Stimulated activated CD4-positive, alpha-beta T cell treated with anti-CD3 and anti-CD28 coated beads, Interleukin-15, amount 100 ng/mL, for 24 hours (primary cell): ENCODE results near the gene UBE3B.

ENCODE experiments used
- DNase-seq: peaks from one replicate; pipeline ENCODE4 v3.0.0-alpha.2; 2020

The UBE3B gene

DNA sequence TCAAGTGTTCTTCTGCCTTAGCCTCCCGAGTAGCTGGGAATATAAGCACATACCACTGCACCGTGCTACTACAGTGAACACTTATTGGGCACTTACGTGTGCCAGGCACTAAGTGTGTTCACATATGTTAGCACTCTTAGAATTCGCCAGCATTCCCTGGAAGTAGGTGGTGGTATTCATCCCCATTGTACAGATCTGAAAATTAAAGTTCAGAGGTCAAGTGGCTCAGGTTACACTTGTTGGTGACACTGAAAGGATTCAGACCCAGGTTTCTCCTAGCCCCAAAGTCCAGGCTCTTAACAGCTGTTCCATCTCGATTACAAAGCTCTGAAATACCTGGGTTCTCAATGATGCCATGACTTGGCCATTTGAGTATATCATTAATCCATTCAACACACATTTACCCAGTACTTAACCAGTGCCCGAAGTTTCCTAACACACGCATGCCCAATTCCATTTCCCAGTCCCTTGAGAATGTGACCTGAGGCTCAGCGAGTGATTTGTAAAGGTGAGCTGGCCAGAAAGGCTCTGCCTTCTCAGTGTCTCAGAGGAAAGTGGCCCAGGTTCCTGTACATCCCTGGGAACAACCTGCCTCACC, 101.0 kb downstream of the UBE3B start:
- no peak for DNase-seq

DNA sequence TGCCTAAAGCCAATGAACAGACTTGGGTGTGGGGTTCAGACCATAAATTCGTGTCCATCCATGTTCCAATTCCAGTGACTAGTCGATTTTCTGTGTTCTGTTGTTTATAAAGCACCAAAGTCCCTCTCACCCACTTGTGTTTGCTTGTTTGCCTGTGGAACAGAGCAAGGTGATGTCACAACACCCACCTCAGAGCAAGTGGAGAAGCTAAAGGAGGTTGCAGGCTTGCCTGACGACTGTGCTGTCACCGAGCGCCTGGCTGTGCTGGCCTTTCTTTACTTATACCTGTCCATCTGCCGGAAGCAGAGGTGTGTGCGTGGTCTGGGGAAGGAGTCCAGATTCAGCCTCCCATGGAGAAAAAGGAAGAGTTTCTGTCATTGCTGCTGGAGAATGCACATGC, 102.2 kb downstream of the UBE3B start:
- no peak for DNase-seq

DNA sequence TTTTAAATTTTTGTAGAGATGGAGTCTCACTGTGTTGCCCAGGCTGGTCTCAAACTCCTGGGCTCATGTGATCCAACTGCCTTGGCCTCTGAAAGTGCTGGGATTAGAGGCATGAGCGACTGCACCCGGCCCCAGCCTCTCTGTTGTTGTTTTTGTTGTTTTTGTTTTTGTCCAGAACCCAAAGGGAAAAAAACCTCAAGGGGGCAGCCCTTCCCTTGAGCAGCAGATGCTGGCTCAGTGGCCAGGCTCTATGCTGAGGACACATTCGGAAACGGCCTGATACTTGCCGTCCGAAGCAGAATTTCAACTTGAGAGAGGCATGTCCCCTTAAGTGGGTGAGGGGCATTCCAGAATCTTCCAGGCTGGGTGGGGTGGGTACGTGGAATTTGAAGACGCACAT, 102.8 kb downstream of the UBE3B start:
- DNase-seq: no peak

DNA sequence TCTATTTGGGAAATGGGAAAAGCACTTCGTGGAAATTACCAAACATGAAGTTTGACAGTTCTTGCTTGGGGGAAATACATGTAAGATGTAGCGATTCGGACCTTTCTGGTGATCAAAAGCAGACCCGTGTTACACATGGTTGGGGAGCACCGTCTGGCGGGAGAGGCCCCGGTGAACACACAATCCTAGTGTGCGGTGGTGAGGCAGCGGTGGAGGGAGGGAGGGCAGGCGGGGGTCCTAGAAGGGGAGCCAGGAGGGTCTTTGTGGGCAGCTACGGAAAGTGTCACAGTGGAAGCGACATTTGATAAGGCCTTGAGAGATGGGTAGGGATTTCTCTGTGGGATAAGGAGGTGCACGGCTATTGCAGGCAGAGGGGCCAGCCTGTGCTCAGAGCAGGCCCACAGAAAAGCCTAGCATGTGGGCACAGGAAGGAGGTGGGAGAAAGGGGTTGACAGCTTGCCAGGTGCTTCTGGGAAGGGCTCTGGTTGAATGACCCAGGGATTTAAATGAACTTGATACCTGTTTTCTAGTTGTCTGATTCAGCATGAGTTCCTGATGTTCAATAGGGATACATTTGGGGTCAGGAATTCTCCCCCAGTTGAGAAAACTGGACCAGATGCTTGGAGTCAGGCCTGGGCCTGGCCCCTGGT, 103.4 kb downstream of the UBE3B start:
- no peak for DNase-seq

DNA sequence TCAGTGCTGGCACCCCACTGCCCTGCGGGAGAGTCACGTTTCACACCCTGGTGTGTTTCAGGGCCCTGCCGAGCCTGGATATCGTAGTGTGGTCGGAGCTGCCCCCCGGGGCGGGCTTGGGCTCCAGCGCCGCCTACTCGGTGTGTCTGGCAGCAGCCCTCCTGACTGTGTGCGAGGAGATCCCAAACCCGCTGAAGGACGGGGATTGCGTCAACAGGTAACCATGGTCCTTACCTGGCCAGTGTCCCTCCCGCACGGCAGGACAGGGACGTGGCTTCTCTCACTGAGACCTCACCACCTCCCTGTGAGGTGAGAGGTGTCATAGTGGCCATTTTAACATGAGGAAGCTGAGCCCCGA, 103.9 kb downstream of the UBE3B start:
- no peak for DNase-seq

DNA sequence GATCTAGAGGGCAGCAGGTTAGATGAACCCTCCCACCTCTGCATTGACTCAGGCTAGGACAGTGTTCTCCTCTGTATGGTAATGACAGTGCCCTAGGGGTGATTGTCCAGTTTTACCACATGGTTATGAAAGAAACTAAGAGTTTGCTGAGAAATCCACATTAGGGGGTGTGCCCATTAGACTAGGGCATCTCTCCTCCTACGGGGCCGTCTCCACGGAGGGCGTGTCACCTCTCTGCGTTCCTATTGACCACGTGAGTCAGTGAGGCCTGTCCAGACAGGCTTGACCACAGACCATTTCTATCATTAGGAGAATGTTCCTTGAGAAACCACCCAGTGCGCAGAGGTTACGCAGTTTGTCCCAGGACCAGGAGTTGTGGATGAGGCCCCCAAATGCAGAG, 104.4 kb downstream of the UBE3B start:
- DNase-seq: no peak

DNA sequence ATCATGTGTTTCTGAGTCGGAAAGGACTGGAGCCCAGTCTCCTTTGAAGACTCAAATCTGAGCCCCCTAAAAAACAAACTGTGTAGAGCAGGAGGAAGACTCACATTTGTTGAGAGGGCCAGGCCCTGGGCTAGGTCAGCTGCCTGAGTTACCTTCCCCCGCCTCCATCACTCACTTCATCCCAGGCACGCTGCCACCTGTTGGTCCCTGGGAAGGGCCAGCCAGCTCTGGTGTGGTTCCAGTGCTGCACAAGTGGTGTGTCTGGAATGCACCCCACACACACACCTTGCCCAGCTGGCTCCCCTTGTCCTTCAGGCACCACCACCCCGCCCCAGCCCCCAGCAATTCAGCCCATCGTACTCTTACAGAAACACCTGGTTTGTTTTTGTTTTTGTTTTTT, 105.2 kb downstream of the UBE3B start:
- no peak for DNase-seq

GRCh38 chr12:109583733-109584132, 106.3 kb downstream of the UBE3B start:
- DNase-seq: no peak
